GM12892 (cell line): Measurements from ENCODE around the gene NDUFV2.

Experiments
- POLR2A ChIP-seq: IDR thresholded peaks from 2 replicates; pipeline ENCODE4 v1.6.1; 2011; ENCODE audit warnings: low read depth, low read length, control low read depth
- POLR2AphosphoS5 ChIP-seq: IDR thresholded peaks from 2 replicates; pipeline ENCODE4 v1.6.1; 2011; ENCODE audit warnings: low read depth, low read length, control low read depth
- TAF1 ChIP-seq: IDR thresholded peaks from 2 replicates; pipeline ENCODE4 v1.6.1; 2011; ENCODE audit warnings: low read depth, mild to moderate bottlenecking, control low read depth, low read length, borderline replicate concordance

- no peak for TF ChIP-seq POLR2A
- TF ChIP-seq POLR2AphosphoS5: no peak
- TF ChIP-seq TAF1: no peak
Measured at GRCh38 chr18:9157806-9158205, 55.3 kb downstream of the NDUFV2 start.
